WERI-Rb-1 (cell line): ENCODE results near the gene ANGPTL2.

Experiments
- DNase-seq: peaks from one replicate; pipeline ENCODE4 v3.0.0-alpha.2; 2020
- H3K27ac ChIP-seq: fragments of 250-450 bp; sonication (Bioruptor Pico); 2 replicates; pipeline ENCODE4 v1.5.1; 2020; ENCODE audit warnings: mild to moderate bottlenecking, moderate library complexity
- H3K27me3 ChIP-seq: fragments of 250-450 bp; sonication (Bioruptor Pico); 2 replicates; pipeline ENCODE4 v1.5.1; 2021; ENCODE audit warnings: mild to moderate bottlenecking, low read depth, moderate library complexity; ENCODE audit not compliant: insufficient read depth, severe bottlenecking
- H3K36me3 ChIP-seq: fragments of 250-450 bp; sonication (Bioruptor Pico); 2 replicates; pipeline ENCODE4 v1.5.1; 2020; ENCODE audit warnings: mild to moderate bottlenecking, moderate library complexity
- H3K4me3 ChIP-seq: 2 replicates; pipeline ENCODE4 v1.5.1; 2011; ENCODE audit warnings: low read depth, mild to moderate bottlenecking, control low read depth, low read length
- H3K9me3 ChIP-seq: fragments of 250-450 bp; sonication (Bioruptor Pico); 2 replicates; pipeline ENCODE4 v1.5.1; 2021; ENCODE audit warnings: mild to moderate bottlenecking, moderate library complexity; ENCODE audit not compliant: severe bottlenecking
- CTCF ChIP-seq: IDR thresholded peaks from 2 replicates; pipeline ENCODE4 v1.5.1; 2011; ENCODE audit warnings: low read depth, mild to moderate bottlenecking, control low read depth, inconsistent platforms, low read length

ANGPTL2 gene

DNA sequence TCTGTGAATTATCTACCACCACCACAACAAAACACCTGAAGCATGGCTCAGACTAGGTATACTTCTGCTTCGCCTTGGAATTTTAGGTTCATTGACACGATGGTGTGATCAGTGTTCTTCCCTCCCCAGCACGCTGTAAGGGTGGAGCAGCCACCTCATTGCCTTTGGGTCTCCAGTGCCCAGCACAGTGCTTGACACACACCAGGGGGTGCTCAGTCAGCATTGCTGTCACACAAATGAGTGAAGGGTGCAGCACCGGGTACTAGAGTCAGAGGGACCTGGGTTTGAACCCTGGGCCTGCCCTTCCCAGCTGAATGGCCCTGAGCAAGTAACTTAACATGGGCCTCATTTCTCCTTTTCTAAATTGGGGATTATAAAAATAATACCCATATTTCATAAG, 9.9 kb upstream of the ANGPTL2 start:
- Histone ChIP-seq H3K9me3 (no peaks in the 10 kb centered on the region), H3K36me3 (no peaks in the 10 kb centered on the region), H3K4me3 (no peak overlapping the region), H3K27ac (no peak overlapping the region), H3K27me3 (no peaks in the 10 kb centered on the region)
- TF ChIP-seq CTCF = no peak
- no peak for DNase-seq

- no peaks in the 10 kb centered on the region for H3K9me3 ChIP-seq
- TF ChIP-seq CTCF = no peak
- no peaks in the 10 kb centered on the region for H3K27me3 ChIP-seq
- H3K4me3 ChIP-seq = no peak overlapping the region
- H3K27ac ChIP-seq = peak overlapping the region; percentile 59
- H3K36me3 ChIP-seq = no peaks in the 10 kb centered on the region
- no peak for DNase-seq
These were observed 9.4 kb upstream of the ANGPTL2 start for GRCh38 chr9:127131871-127132270.

GRCh38 chr9:127130661-127131538, 8.5 kb upstream of the ANGPTL2 start:
- no peak for TF ChIP-seq CTCF
- Histone ChIP-seq H3K36me3 (no peaks in the 10 kb centered on the region), H3K27ac (peak overlapping the region; percentile 59), H3K27me3 (no peaks in the 10 kb centered on the region), H3K4me3 (no peak overlapping the region), H3K9me3 (no peaks in the 10 kb centered on the region)
- DNase-seq = peak; percentile 74

DNA sequence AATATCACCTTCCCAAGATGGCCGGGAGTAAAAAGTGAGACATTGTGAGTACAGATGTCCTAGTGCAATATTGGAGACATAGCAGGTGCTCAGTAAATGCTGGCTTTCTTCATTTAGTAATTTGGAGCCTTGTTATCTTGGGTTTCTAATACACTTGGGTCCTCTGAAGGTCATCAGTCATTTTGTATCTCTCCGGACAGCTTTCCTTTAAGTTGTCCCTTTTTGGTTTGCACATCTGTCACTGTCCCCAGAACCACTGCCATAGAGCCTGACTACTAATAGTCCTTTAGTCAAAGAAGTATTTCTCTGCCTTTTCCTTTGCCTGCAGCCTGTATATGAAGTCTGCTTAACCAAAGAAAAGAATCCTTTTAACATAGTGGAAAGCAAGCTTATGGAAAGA, 7.8 kb upstream of the ANGPTL2 start:
- no peak for TF ChIP-seq CTCF
- Histone ChIP-seq H3K27ac (peak overlapping the region; percentile 59; the same call in 1 of the 2 replicates), H3K9me3 (no peaks in the 10 kb centered on the region), H3K27me3 (no peaks in the 10 kb centered on the region), H3K36me3 (no peaks in the 10 kb centered on the region), H3K4me3 (no peak overlapping the region)
- DNase-seq = no peak

DNA sequence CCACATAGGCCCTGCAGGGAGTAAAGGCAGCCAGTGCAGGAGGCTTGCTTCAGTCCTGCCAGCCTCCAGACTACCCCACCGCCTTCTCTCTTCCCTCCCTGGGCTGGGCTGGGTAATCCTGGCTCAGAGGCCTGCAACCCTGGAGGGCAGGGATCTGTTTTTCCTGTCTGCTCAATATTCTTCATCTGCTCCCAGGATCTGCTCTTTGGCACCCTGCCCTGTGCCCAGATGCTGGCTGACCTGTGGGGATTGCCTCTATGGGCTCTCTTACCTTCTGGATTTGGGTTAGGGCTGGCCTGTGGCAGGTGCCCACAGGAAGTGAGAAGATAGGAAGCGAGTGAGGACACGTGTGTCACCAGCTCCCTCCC, 7.3 kb upstream of the ANGPTL2 start:
- no peak overlapping the region; the same call in 1 of the 2 replicates for H3K27ac ChIP-seq
- DNase-seq = no peak
- no peaks in the 10 kb centered on the region for H3K27me3 ChIP-seq
- no peak for TF ChIP-seq CTCF
- no peaks in the 10 kb centered on the region for H3K9me3 ChIP-seq
- H3K36me3 ChIP-seq = no peaks in the 10 kb centered on the region
- no peak overlapping the region for H3K4me3 ChIP-seq
